PC-3 (cell line): ENCODE results near the gene GJD3.
"Not testable (repeated sequence)": the region's sequence is repeated elsewhere in the genome, so short reads cannot be mapped to it uniquely, and the experiment has no call there.

Experiments used
- EZH2 ChIP-seq: fragments of 300-600 bp; sonication (generic); IDR thresholded peaks from one replicate; pipeline ENCODE4 v1.6.1; 2017; ENCODE audit warnings: antibody characterized with exemption, mild to moderate bottlenecking, low read length; ENCODE audit not compliant: unreplicated experiment
- EZH2phosphoT487 ChIP-seq: fragments of 300-600 bp; sonication (generic); IDR thresholded peaks from 2 replicates; pipeline ENCODE4 v1.6.1; 2018; ENCODE audit warnings: mild to moderate bottlenecking, antibody characterized with exemption, low read length, borderline replicate concordance
- TF ChIP-seq, protein P1 (sequence below): fragments of 300-600 bp; sonication (generic); conservative IDR thresholded peaks from 2 replicates; pipeline ENCODE4 v1.5.1; 2017; ENCODE audit warnings: antibody characterized with exemption, low read depth, mild to moderate bottlenecking, low read length

DNA sequence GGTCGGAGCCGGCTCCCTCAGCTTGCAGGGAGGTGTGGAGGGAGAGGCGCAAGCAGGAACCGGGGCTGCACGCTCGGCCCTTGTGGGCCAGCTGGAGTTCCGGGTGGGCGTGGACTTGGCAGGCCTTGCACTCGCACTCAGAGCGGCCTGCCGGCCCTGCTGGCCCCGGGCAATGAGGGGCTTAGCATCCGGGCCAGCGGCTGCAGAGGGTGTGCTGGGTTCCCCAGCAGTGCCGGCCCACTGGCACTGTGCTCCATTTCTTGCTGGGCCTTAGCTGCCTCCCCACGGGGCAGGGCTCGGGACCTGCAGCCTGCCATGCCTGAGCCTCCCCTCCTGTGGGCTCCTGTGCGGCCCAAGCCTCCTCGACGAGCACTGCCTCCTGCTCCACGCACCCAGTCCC, 11.2 kb upstream of the GJD3 start:
- TF ChIP-seq, protein P1, sequence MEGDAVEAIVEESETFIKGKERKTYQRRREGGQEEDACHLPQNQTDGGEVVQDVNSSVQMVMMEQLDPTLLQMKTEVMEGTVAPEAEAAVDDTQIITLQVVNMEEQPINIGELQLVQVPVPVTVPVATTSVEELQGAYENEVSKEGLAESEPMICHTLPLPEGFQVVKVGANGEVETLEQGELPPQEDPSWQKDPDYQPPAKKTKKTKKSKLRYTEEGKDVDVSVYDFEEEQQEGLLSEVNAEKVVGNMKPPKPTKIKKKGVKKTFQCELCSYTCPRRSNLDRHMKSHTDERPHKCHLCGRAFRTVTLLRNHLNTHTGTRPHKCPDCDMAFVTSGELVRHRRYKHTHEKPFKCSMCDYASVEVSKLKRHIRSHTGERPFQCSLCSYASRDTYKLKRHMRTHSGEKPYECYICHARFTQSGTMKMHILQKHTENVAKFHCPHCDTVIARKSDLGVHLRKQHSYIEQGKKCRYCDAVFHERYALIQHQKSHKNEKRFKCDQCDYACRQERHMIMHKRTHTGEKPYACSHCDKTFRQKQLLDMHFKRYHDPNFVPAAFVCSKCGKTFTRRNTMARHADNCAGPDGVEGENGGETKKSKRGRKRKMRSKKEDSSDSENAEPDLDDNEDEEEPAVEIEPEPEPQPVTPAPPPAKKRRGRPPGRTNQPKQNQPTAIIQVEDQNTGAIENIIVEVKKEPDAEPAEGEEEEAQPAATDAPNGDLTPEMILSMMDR = not testable (repeated sequence)
- TF ChIP-seq EZH2phosphoT487, EZH2: not testable (repeated sequence)
